PC-9 (cell line): ENCODE measurements around the gene AOPEP. TPM values are rescaled to one million over a fixed set of nuclear protein-coding genes. Genes with fewer than 3 reads are reported as not detected.

Source experiments
- BruUV-seq: library from RNA; stranded (reverse); fragments of 400-500 nt; replicated peaks from 2 replicates; lab custom pipeline; 2021; lab: Mats Ljungman, UMichigan
- CTCF ChIA-PET: fragments of 300-600 bp; sonication (Branson Sonifier 250); formaldehyde crosslinking; loops from one replicate; lab custom pipeline; 2022; ENCODE audit warnings: antibody characterized with exemption; lab: Charles Lee
- POLR2A ChIA-PET: fragments of 300-600 bp; sonication (Branson Sonifier 250); formaldehyde crosslinking; loops from one replicate; lab custom pipeline; 2022; ENCODE audit warnings: antibody characterized with exemption; ENCODE audit not compliant: unreplicated experiment; lab: Charles Lee
- DNase-seq, 2 experiments: peaks; one replicate each; pipeline versions ENCODE4 v3.0.0 to v3.0.0-alpha.2; 2015 to 2022; ENCODE audit warnings: mixed read lengths in 1 of 2
- H2AFZ ChIP-seq: fragments of 200-600 bp; sonication (generic); 2 replicates; pipeline ENCODE4 v1.8.1; 2017; ENCODE audit warnings: antibody characterized with exemption
- H3F3A ChIP-seq: fragments of 200-600 bp; sonication (generic); 2 replicates; pipeline ENCODE4 v1.8.1; 2017; ENCODE audit warnings: antibody characterized with exemption, mild to moderate bottlenecking, low read depth; ENCODE audit not compliant: insufficient read depth
- H3K27ac ChIP-seq: fragments of 200-600 bp; sonication (generic); 2 replicates; pipeline ENCODE4 v1.6.1; 2016; ENCODE audit warnings: mixed run types
- H3K27me3 ChIP-seq: fragments of 200-600 bp; sonication (generic); 2 replicates; pipeline ENCODE4 v1.6.1; 2016; ENCODE audit warnings: low read depth, mixed run types; ENCODE audit not compliant: insufficient read depth
- H3K36me3 ChIP-seq: fragments of 200-600 bp; sonication (generic); 2 replicates; pipeline ENCODE4 v1.6.1; 2016; ENCODE audit warnings: low read depth, mixed run types
- H3K4me1 ChIP-seq: fragments of 200-600 bp; sonication (generic); replicated peaks from 2 replicates; pipeline ENCODE4 v1.6.1; 2016; ENCODE audit warnings: mixed run types; ENCODE audit not compliant: insufficient read depth
- H3K4me2 ChIP-seq: fragments of 200-600 bp; sonication (generic); 2 replicates; pipeline ENCODE4 v1.6.1; 2017; ENCODE audit warnings: mixed run types
- H3K4me3 ChIP-seq: fragments of 200-600 bp; sonication (generic); 2 replicates; pipeline ENCODE4 v1.6.1; 2016; ENCODE audit warnings: mixed run types
- H3K79me2 ChIP-seq: fragments of 200-600 bp; sonication (generic); 2 replicates; pipeline ENCODE4 v1.6.1; 2017; ENCODE audit warnings: low read depth, mixed run types
- H3K9me2 ChIP-seq: fragments of 200-600 bp; sonication (generic); 2 replicates; pipeline ENCODE4 v1.8.1; 2017; ENCODE audit warnings: mild to moderate bottlenecking; ENCODE audit not compliant: insufficient read depth
- H3K9me3 ChIP-seq: fragments of 200-600 bp; sonication (generic); 2 replicates; pipeline ENCODE4 v1.8.1; 2016; ENCODE audit warnings: low read depth; ENCODE audit not compliant: insufficient read depth
- H4K20me1 ChIP-seq: fragments of 200-600 bp; sonication (generic); 2 replicates; pipeline ENCODE4 v1.8.1; 2017; ENCODE audit not compliant: insufficient read depth
- CTCF ChIP-seq: fragments of 200-600 bp; sonication (generic); conservative IDR thresholded peaks from 2 replicates; pipeline ENCODE4 v1.6.1; 2017; ENCODE audit warnings: mixed run types, antibody characterized with exemption, mild to moderate bottlenecking, moderate library complexity
- EZH2 ChIP-seq: fragments of 200-600 bp; sonication (generic); IDR thresholded peaks from 2 replicates; pipeline ENCODE4 v1.8.0; 2017; ENCODE audit warnings: antibody characterized with exemption, low read depth
- intact Hi-C: fragments of 100-400 bp; cut with micrococcal nuclease; formaldehyde crosslinking; loops from one replicate; pipeline ENCODE4 v1.10.0; 2022; ENCODE audit not compliant: unreplicated experiment
- total RNA-seq: library from RNA; stranded (reverse); gene quantifications from 2 replicates; pipeline ENCODE4 v1.2.3, GENCODE V29; 2021

Gene AOPEP
- total RNA-seq, 1 experiment from 2014 or later: 90.0 TPM

DNA sequence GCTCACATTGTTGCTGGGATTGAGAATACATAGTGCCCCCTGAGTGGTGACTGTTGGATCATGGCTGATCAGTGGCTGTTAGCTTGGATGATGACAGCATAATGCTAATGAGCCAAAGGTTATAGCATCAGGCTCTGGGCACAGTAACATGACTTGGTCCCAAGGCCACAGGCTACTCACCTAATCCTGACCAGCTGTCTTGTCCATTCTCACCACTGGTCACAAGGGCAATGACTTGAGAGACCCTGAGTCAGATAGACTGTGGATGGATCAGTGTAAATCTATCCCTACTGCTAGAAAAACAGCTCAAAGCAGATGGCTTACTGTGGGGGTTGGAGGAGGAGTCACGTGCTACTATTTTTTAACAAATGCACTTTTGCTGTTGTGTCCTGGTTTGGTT, 74.7 kb downstream of the AOPEP start:
- DNase-seq: no peak
- ChIA-PET POLR2A (interaction anchor here (0.7 kb wide), 1 partner anchor 67 kb away, joined by 3 read pairs; no protein-coding TSS in a partner anchor), CTCF (no interaction called here)
- intact Hi-C loops: no loop called here
- H3K27ac ChIP-seq: no peak overlapping the region
- H3F3A ChIP-seq: peaks cover 26% of the 10 kb centered on the region
- H2AFZ ChIP-seq: no peak overlapping the region
- BruUV-seq: no TSS peak
- no peak overlapping the region for H3K4me3 ChIP-seq
- TF ChIP-seq CTCF (no peak), EZH2 (no peak)
- H3K79me2 ChIP-seq: peaks cover 14% of the 10 kb centered on the region; the same call in 1 of the 2 replicates
- H3K9me3 ChIP-seq: no peaks in the 10 kb centered on the region
- H3K4me2 ChIP-seq: no peak overlapping the region
- H3K36me3 ChIP-seq: peaks cover 12% of the 10 kb centered on the region; the same call in 1 of the 2 replicates
- H3K9me2 ChIP-seq: no peaks in the 10 kb centered on the region
- H4K20me1 ChIP-seq: no peaks in the 10 kb centered on the region
- H3K27me3 ChIP-seq: no peaks in the 10 kb centered on the region
- H3K4me1 ChIP-seq: peaks cover 53% of the 10 kb centered on the region

DNA sequence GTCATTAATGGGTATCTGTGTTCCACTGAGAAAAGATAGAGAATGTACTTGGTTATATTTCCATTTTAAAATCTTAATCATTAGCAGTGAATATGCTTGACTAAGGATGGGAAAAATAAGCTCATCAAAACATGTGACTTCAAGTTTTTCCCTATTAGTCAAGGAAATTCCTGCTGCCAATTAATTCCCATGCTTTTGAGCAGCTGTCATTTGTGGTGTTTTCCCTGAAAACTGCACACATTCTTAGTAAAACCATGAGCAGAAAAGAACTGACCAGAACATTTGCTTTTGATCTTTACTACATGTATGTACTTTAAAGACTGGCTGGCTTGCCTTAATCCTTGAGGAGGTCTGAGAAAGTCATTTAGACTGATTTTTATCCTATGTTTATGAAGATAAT, 75.2 kb downstream of the AOPEP start:
- Histone ChIP-seq H3K9me3 (no peaks in the 10 kb centered on the region), H4K20me1 (no peaks in the 10 kb centered on the region), H3K4me2 (no peak overlapping the region), H3K9me2 (no peaks in the 10 kb centered on the region), H3K27me3 (no peaks in the 10 kb centered on the region), H3K36me3 (peaks cover 12% of the 10 kb centered on the region; the same call in 1 of the 2 replicates), H2AFZ (no peak overlapping the region), H3K79me2 (peaks cover 18% of the 10 kb centered on the region), H3K4me3 (no peak overlapping the region), H3K27ac (no peak overlapping the region), H3K4me1 (peaks cover 58% of the 10 kb centered on the region), H3F3A (peaks cover 30% of the 10 kb centered on the region)
- intact Hi-C loops: no loop called here
- no TSS peak for BruUV-seq
- TF ChIP-seq CTCF (no peak), EZH2 (no peak)
- ChIA-PET CTCF (no interaction called here), POLR2A (interaction anchor here (0.5 to 0.7 kb wide), 2 partner anchors 25 to 66 kb away, joined by 3 to 13 read pairs; no protein-coding TSS in a partner anchor)
- no peak for DNase-seq

GRCh38 chr9:94802251-94802650, 75.8 kb downstream of the AOPEP start:
- Histone ChIP-seq H3K27me3 (no peaks in the 10 kb centered on the region), H3K27ac (no peak overlapping the region), H3K79me2 (peaks cover 23% of the 10 kb centered on the region), H3K36me3 (peaks cover 14% of the 10 kb centered on the region), H3K4me3 (no peak overlapping the region), H4K20me1 (no peaks in the 10 kb centered on the region), H3F3A (peaks cover 36% of the 10 kb centered on the region), H3K9me2 (no peaks in the 10 kb centered on the region), H3K4me2 (no peak overlapping the region), H3K9me3 (no peaks in the 10 kb centered on the region), H3K4me1 (peaks cover 63% of the 10 kb centered on the region), H2AFZ (no peak overlapping the region)
- no peak for DNase-seq
- ChIA-PET POLR2A (interaction anchor here (0.5 to 0.7 kb wide), 2 partner anchors 26 to 66 kb away, joined by 3 to 13 read pairs; no protein-coding TSS in a partner anchor), CTCF (interaction anchor here (0.6 kb wide), 1 partner anchor 20 kb away, joined by 3 read pairs; no protein-coding TSS in a partner anchor)
- no TSS peak for BruUV-seq
- TF ChIP-seq CTCF (no peak), EZH2 (no peak)
- intact Hi-C loops: no loop called here
